Left renal cortex interstitium (tissue), 4 donors: Measurements from ENCODE around the gene LAMC3. TPM values are rescaled to one million over a fixed set of nuclear protein-coding genes. Genes with fewer than 3 reads are reported as not detected.

ENCODE experiments used
- DNase-seq, 4 donors: peaks; one replicate each; pipeline ENCODE4 v3.0.0-alpha.2; 2013; ENCODE audit warnings: low read depth in 4 of 4, low spot score in 2 of 4, missing footprints in 1 of 4
- polyA plus RNA-seq, 4 donors: library from polyadenylated mRNA; unstranded; fragments of 120-200 nt; gene quantifications; one replicate each; pipeline ENCODE4 v1.2.1, GENCODE V29; 2013; ENCODE audit not compliant: insufficient read length in 4 of 4

Gene LAMC3
- polyA plus RNA-seq, 4 donors = 23.6 to 38.8 (median 28.7) TPM

GRCh38 chr9:131142160-131142559 is 133.2 kb downstream of the LAMC3 start:
- no peak for DNase-seq

Other genes with a start within 250 kb of the LAMC3 start
- gene ABL1, start 173.9 kb upstream of the LAMC3 start, polyA plus RNA-seq = 10 to 100 TPM; 71.1 to 89.4 (median 82.5) TPM
- gene QRFP, start 112.4 kb upstream of the LAMC3 start, polyA plus RNA-seq = under 1 TPM; 0.32 to 0.81 (median 0.49) TPM
- under 1 TPM; 0.29 to 0.54 (median 0.38) TPM for gene FIBCD1, start 69.9 kb upstream of the LAMC3 start, polyA plus RNA-seq
- 100 to 1,000 TPM; 364 to 376 (median 370) TPM for gene AIF1L, start 87.4 kb downstream of the LAMC3 start, polyA plus RNA-seq
- 10 to 100 TPM; 39.8 to 68.5 (median 55.0) TPM for gene NUP214, start 116.4 kb downstream of the LAMC3 start, polyA plus RNA-seq